Loucy (cell line): Measurements from ENCODE around the gene SIL1.

Experiments
- H2AFZ ChIP-seq: fragments of 200-600 bp; sonication (generic); 2 replicates; pipeline ENCODE4 v1.6.0; 2016; ENCODE audit warnings: antibody characterized with exemption, mild to moderate bottlenecking, low read length, moderate library complexity
- H3F3A ChIP-seq: fragments of 200-600 bp; 2 replicates; pipeline ENCODE4 v1.6.0; 2016; ENCODE audit warnings: antibody characterized with exemption, low read depth, mild to moderate bottlenecking
- H3K27me3 ChIP-seq: fragments of 200-600 bp; sonication (generic); 2 replicates; pipeline ENCODE4 v1.6.1; 2014; ENCODE audit warnings: low read length, mild to moderate bottlenecking; ENCODE audit not compliant: insufficient read depth, poor library complexity, severe bottlenecking
- H3K36me3 ChIP-seq: fragments of 200-600 bp; sonication (generic); 2 replicates; pipeline ENCODE4 v1.6.1; 2016; ENCODE audit warnings: low read length; ENCODE audit not compliant: insufficient read depth
- H3K4me1 ChIP-seq: fragments of 200-600 bp; sonication (generic); 2 replicates; pipeline ENCODE4 v1.5.1; 2014; ENCODE audit warnings: low read length, mild to moderate bottlenecking; ENCODE audit not compliant: insufficient read depth, poor library complexity, severe bottlenecking
- H3K4me2 ChIP-seq: fragments of 200-600 bp; sonication (generic); 2 replicates; pipeline ENCODE4 v1.6.0; 2014; ENCODE audit warnings: antibody characterized with exemption, low read length, low read depth, mild to moderate bottlenecking; ENCODE audit not compliant: poor library complexity, severe bottlenecking
- H3K4me3 ChIP-seq: fragments of 200-600 bp; sonication (generic); 2 replicates; pipeline ENCODE4 v1.5.1; 2014; ENCODE audit warnings: low read length, mild to moderate bottlenecking, mixed read lengths; ENCODE audit not compliant: poor library complexity, severe bottlenecking
- H3K79me2 ChIP-seq: fragments of 200-600 bp; sonication (generic); 2 replicates; pipeline ENCODE4 v1.6.1; 2014; ENCODE audit warnings: low read length; ENCODE audit not compliant: insufficient read depth
- H3K9ac ChIP-seq: fragments of 200-600 bp; sonication (generic); 2 replicates; pipeline ENCODE4 v1.6.0; 2014; ENCODE audit warnings: mild to moderate bottlenecking, low read depth, low read length, moderate library complexity; ENCODE audit not compliant: poor library complexity, severe bottlenecking
- H3K9me2 ChIP-seq: fragments of 200-600 bp; sonication (generic); replicated peaks from 2 replicates; pipeline ENCODE4 v1.6.1; 2016; ENCODE audit warnings: low read depth, low read length, mixed read lengths
- H3K9me3 ChIP-seq: fragments of 200-600 bp; sonication (generic); 2 replicates; pipeline ENCODE4 v1.6.1; 2014; ENCODE audit warnings: mild to moderate bottlenecking, antibody characterized with exemption, low read length, low read depth; ENCODE audit not compliant: insufficient read depth
- H4K20me1 ChIP-seq: fragments of 200-600 bp; sonication (generic); 2 replicates; pipeline ENCODE4 v1.6.0; 2014; ENCODE audit warnings: antibody characterized with exemption, low read length, mild to moderate bottlenecking; ENCODE audit not compliant: insufficient read depth, poor library complexity, severe bottlenecking
- EZH2phosphoT487 ChIP-seq: fragments of 200-600 bp; IDR thresholded peaks from 2 replicates; pipeline ENCODE4 v1.6.1; 2018; ENCODE audit warnings: antibody characterized with exemption, mild to moderate bottlenecking, moderate library complexity, borderline replicate concordance
- TF ChIP-seq, protein P1 (sequence below): fragments of 200-600 bp; sonication (generic); conservative IDR thresholded peaks from 2 replicates; pipeline ENCODE4 v1.5.1; 2014; ENCODE audit warnings: mild to moderate bottlenecking, antibody characterized with exemption, low read length

SIL1 gene

DNA sequence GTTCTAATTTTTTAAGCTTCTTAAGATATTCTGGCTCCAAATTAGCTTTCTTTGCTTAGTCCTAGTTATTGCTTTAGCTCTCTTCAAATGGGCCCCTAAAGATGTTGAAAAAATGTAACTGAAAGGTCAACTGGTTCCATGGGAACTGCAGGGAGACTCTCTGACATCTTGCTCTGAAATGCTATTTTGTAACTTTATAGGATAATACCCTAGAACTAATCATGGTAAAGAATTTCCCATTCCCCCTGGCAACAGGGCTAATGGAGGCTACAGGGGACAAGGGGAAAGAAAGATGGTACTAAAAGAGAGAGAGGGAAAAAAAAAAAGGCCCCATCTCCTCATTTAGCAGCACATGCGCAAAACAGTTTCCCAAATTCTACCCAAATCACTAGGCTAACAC, 39.4 kb downstream of the SIL1 start:
- no peak overlapping the region for H2AFZ ChIP-seq
- no peak overlapping the region for H3K4me2 ChIP-seq
- H3K79me2 ChIP-seq, result no peaks in the 10 kb centered on the region
- H3K27me3 ChIP-seq, result no peaks in the 10 kb centered on the region
- H3K9me3 ChIP-seq, result no peaks in the 10 kb centered on the region
- no peaks in the 10 kb centered on the region for H3K36me3 ChIP-seq
- H3F3A ChIP-seq, result no peaks in the 10 kb centered on the region
- peaks cover 1% of the 10 kb centered on the region for H3K4me1 ChIP-seq
- no peak overlapping the region for H3K9ac ChIP-seq
- H4K20me1 ChIP-seq, result no peaks in the 10 kb centered on the region
- no peak overlapping the region for H3K4me3 ChIP-seq
- H3K9me2 ChIP-seq, result no peaks in the 10 kb centered on the region
- TF ChIP-seq, protein P1, sequence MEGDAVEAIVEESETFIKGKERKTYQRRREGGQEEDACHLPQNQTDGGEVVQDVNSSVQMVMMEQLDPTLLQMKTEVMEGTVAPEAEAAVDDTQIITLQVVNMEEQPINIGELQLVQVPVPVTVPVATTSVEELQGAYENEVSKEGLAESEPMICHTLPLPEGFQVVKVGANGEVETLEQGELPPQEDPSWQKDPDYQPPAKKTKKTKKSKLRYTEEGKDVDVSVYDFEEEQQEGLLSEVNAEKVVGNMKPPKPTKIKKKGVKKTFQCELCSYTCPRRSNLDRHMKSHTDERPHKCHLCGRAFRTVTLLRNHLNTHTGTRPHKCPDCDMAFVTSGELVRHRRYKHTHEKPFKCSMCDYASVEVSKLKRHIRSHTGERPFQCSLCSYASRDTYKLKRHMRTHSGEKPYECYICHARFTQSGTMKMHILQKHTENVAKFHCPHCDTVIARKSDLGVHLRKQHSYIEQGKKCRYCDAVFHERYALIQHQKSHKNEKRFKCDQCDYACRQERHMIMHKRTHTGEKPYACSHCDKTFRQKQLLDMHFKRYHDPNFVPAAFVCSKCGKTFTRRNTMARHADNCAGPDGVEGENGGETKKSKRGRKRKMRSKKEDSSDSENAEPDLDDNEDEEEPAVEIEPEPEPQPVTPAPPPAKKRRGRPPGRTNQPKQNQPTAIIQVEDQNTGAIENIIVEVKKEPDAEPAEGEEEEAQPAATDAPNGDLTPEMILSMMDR, result no peak
- TF ChIP-seq EZH2phosphoT487, result no peak

GRCh38 chr5:139157556-139157955, 40.6 kb downstream of the SIL1 start:
- Histone ChIP-seq H3K4me2 (no peak overlapping the region), H3K27me3 (no peaks in the 10 kb centered on the region), H3K4me1 (no peaks in the 10 kb centered on the region), H2AFZ (no peak overlapping the region), H3K36me3 (no peaks in the 10 kb centered on the region), H3K9ac (no peak overlapping the region), H4K20me1 (no peaks in the 10 kb centered on the region), H3K9me3 (no peaks in the 10 kb centered on the region), H3K9me2 (no peaks in the 10 kb centered on the region), H3F3A (no peaks in the 10 kb centered on the region), H3K4me3 (no peak overlapping the region), H3K79me2 (no peaks in the 10 kb centered on the region)
- TF ChIP-seq EZH2phosphoT487, result no peak
- TF ChIP-seq, protein P1, result no peak

GRCh38 chr5:139156814-139157213, 41.4 kb downstream of the SIL1 start:
- H3K36me3 ChIP-seq, result no peaks in the 10 kb centered on the region
- H3K4me1 ChIP-seq, result no peaks in the 10 kb centered on the region
- H3K79me2 ChIP-seq, result no peaks in the 10 kb centered on the region
- no peak overlapping the region for H2AFZ ChIP-seq
- no peak overlapping the region for H3K4me3 ChIP-seq
- TF ChIP-seq, protein P1, result no peak
- no peak for TF ChIP-seq EZH2phosphoT487
- H3K9ac ChIP-seq, result no peak overlapping the region
- H3K9me3 ChIP-seq, result no peaks in the 10 kb centered on the region
- no peaks in the 10 kb centered on the region for H4K20me1 ChIP-seq
- H3K9me2 ChIP-seq, result no peaks in the 10 kb centered on the region
- no peaks in the 10 kb centered on the region for H3F3A ChIP-seq
- H3K4me2 ChIP-seq, result no peak overlapping the region
- no peaks in the 10 kb centered on the region for H3K27me3 ChIP-seq
